NCI-H187 treated with DMSO at 0.1 percent for 48 hours (cell line): ENCODE results near the gene ASTL.

Experiments used
- DNase-seq: peaks from one replicate; lab custom pipeline; 2025; lab: John Stamatoyannopoulos, UW

ASTL gene

GRCh38 chr2:96083064-96083939 lies 55.0 kb downstream of the ASTL start:
- no peak for DNase-seq

- DNase-seq = no peak
These were observed 55.9 kb downstream of the ASTL start for GRCh38 chr2:96082211-96083063.

- DNase-seq = no peak
These were observed 57.3 kb downstream of the ASTL start for GRCh38 chr2:96081042-96081441.

DNA sequence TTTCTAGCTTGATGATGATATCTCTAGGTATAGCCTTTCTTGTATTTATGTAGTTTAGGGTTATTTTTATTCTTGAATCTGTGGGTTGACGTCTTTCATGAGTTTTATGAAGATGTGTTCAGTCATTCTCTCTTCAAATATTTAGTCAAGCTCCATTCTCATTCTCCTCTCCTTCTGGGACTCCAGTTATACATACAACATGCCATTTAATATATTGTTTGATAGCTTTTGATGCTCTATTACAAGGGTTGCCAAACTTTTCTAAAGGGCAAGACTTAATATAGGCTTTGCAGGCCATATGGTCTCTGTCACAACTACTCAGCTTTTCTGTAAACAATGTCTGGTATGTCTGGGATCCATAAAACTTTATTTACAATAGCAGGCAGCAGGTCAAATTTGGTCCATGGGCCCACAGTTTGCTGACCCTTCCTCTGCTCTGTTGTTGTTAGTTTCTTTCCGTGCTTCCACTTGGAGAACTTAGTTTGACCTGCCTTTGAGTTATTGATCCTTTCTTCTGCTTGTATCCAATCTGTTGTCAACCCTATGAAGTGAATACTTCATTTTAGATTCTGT lies 63.0 kb downstream of the ASTL start:
- no peak for DNase-seq

- DNase-seq = no peak
These were observed 64.1 kb downstream of the ASTL start for GRCh38 chr2:96074156-96074555.

GRCh38 chr2:96073170-96073775 lies 65.0 kb downstream of the ASTL start:
- no peak for DNase-seq
